ENCODE measurements around the gene MSL3.

MSL3 gene, protein sequence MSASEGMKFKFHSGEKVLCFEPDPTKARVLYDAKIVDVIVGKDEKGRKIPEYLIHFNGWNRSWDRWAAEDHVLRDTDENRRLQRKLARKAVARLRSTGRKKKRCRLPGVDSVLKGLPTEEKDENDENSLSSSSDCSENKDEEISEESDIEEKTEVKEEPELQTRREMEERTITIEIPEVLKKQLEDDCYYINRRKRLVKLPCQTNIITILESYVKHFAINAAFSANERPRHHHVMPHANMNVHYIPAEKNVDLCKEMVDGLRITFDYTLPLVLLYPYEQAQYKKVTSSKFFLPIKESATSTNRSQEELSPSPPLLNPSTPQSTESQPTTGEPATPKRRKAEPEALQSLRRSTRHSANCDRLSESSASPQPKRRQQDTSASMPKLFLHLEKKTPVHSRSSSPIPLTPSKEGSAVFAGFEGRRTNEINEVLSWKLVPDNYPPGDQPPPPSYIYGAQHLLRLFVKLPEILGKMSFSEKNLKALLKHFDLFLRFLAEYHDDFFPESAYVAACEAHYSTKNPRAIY

DNA sequence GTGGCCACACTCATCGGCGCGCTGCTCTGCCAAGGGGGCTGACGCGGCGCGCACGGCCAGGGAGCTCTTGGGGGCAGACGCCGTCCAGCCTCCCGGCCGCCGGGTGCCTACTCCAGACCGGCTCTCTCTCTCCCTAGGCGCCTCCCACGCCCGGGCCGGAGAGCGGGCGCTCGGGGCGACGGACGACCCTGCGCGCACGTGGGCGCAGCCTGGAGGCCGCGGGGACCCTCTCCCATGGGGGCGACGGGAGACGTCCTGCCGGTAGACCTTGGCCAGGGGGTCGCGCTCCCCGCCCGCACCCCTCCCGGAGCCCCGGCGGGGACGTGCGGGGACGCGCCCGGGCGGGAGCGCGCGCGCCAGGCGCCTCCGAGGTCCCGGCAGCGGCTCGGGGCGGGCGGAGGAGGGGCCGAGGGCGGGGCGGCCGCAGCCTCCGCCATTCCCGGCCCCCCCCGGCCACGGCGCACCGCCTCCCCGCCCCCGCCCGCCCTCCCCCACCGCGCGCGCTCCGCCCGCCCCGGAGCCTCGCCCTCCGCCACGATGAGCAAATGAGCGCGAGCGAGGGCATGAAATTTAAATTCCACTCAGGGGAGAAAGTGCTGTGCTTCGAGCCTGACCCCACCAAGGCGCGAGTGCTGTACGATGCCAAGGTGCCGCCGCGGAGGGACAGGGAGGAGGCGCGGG is at the start of gene MSL3:
MSL3 (plus strand) TSS at position 519 of the 681 bp plus-strand sequence; CDS start at position 546, 27 bp downstream.
- peak; percentile 30 for DNase-seq

DNA sequence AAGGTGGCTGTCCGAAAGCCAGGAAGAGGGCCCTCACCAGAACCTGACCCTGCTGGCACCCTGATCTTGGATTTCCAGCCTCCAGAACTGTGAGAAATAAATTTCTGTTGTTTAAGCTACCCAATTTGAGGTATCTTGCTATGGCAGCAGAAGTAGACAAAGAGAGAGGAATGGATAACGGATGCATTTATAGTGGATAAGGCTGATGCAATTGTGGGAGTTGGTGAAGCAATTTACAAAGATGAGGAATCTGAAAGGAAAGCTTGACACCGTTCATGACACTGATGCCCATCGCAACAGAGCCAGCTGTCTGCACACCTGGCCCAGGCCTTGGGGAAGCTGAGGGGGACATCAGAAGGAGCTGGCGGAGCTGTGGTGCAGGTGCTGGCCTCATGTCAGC is 35.7 kb upstream of the MSL3 start:
- no peak for DNase-seq

DNA sequence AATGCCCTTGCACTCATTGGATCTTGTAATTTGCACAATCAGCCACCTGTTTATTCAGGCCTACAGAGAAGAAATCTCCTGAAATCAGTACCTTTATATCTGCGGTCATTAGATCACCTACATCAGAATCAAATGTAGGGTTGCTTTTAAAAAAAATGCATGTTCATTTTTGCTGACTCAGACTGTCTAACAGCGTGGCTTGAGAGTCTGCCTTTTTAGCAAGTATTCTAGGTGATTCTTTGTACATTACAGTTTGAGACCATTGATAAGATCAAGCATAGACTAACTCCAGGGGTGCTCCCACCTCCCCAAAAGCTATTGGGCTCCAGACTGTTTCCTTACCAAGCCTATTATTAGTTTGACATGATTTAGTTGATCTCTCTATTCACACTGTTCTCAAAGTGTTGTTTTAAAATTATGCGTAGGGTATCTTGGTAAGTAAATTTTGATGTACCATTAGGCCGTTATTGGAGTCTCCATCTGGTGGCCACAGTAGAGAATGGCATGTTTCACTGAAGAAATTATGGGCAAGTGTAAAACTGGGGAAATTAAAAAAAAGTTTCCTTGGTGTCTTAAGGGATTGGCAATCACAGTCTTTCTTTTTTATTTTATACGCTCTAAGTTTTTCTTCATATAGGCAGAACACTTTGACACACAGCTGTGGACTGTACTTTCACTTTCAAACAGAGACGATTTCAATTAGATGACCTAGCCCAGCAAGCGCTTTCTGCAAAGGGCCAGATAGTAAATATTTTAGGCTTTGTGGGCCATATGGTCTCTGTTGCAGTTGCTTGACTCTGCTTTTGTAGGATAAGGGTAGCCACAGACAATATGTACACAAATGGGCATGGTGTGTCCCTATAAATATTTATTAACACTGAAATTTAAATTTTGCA is 33.7 kb upstream of the MSL3 start:
- DNase-seq, result no peak

DNA sequence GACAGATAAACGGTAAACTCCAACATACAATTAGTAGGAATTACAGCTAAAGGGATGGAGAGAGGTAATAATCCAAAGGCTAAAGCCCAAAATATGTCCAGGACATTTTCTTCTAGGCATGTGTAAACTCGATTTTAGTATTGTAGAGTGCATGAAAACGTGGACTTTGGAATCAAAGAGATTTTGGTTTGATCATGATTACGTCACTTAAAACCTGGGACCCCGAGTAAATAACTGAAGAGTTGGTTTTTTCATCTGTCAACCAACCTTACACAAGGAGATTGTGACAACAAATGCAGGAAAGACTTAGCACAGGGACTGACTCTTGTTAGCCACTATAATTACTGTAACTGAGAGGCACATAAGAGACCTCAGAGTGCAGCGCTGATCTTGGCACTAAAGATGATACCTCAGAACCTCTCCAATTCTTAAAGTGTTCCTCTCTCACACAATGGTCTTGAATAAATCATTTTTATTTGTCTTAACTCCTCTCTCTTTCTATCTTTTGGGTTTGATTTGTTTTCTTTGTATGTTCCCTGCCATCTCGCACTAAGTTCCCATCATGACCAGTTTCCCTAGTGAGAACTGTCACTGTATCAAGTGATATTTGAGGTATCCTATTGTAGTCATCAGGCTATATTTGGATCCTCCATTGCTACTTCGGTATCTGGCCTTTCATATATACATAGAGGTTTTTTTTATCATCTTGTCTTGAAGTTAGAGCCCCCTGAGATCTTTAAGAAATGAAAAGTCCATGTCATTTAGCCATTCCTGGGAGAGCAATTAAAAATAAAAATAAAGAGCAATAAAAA is 32.2 kb upstream of the MSL3 start:
- DNase-seq, result no peak

DNA sequence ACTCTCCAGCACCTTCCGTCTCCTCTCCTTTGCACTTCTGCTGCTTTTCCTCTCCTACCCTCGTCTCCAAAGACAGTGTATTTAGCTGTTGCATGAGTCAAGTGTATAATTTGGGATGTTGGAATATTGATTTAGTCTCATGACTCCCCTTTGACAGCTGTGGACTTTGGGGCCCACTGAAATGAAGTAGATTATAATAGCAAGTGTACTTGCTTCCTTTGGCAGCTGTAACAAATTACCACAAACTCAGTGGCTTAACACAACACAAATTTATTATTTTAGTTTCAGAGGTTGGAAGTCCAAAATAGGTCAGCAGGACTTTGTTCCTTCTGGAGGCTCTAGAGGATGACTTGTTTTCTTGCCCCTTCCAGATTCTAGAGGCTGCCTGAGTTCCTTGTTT is 29.5 kb upstream of the MSL3 start:
- no peak for DNase-seq

DNA sequence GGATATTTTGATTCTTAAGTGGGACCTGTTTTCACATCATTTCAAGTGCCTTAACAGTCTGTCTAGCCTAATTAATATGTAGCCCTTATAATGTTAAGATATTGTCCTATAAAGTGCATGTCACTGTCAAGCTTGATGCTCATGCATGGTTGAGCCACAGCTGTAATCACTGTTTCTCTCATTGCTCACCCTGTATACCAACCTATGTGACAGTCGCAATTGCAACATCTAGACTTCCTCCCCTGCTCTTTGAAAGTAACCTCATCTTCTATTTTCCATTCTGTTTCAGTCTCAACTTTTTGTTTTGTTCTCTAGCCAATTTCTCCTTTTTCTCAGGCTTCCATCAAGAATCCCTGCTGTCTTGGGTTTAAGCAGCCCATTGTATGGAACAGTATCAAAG is 24.4 kb upstream of the MSL3 start:
- no peak for DNase-seq

DNA sequence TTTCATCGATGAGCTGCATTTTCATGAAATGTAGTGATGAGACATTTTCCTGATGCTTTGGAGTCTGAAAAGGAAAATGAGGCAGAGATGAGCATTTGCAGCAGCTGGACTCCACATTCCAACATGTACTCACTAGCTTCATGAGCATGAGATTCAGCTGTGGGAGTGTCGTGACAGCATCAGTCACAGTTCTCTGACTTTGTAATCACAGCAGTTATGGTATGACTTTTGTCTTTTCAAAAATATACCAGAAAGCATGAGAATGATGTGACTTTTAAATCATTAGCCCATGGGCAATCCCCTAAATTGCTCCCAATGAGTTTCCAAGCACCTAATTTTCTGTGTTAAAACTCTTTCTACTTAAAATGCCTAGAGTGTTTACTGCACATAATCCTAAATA is 18.3 kb upstream of the MSL3 start:
- DNase-seq, result no peak

DNA sequence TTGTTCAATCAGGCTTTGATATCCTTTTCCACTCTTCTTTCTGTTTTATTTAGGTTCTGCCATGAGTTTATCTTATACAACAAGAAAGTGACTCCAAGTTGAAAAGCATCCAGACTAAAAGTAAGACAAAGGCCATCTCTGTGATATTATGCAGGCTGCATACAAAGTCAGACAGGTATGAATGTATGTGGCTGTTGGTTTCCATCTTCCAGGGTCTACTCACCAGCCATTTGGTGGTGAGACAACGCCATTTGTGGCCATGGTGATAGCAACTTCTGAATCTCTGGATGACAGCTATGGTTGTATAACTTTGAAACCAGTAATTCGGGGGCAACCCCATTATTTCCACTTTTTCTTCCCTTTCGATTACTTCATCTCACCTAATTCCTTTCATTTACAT is 17.2 kb upstream of the MSL3 start:
- DNase-seq, result no peak

DNA sequence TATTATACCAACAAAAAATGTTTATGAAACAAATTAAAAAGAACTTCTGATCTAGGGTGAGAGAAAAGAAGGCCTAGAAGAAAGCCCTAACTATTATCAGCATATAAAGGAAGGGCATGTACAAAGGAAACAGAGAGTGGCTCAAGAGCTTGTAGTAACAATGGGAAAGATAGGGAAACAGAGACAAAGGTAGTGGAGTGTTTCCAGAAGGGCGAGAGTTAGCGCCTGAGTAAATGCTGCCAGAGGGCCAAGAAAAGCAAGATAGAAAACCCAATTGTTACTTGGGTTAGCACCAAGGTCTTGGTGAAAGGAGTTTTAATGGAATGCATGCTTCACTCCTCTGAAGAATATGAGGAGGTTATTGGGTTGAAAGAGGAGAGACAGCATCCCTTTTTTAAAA is 16.5 kb upstream of the MSL3 start:
- no peak for DNase-seq

DNA sequence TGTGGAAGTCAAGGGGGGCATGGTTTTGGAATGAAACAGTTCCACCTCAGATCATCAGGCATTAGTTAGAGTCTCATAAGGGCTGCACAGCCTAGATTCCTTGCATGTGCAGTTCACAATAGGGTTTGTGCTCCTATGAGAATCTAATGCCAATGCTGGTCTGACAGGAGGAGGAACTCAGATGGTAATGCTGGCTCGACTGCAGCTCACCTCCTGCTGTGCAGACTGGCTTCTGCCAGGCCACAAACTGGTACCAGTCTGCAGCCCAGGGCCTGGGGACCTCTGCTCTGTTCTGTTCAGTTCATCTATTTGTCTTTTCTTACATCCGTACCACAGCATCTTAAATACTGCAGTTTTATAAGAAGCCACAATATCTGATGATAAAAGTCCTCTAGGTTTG is 12.2 kb upstream of the MSL3 start:
- DNase-seq, result no peak

DNA sequence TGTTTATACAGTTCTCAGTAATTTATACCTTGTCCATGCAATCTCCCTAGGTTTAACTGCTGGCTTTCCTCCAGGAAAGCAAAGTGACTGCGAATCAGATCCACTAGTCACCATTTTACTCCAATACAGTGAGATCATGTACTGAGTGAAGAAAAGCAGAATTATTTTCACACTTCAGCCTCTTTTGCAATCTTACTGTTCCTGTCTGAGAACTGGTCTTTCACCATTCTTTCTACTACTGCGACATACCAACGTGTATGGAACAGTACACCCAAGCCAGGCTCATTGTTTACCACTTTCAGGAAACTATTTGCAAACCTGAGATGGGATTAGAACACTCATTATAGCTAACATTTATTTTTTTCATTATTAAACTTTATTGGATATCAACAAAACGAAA is 8.0 kb upstream of the MSL3 start:
- no peak for DNase-seq

DNA sequence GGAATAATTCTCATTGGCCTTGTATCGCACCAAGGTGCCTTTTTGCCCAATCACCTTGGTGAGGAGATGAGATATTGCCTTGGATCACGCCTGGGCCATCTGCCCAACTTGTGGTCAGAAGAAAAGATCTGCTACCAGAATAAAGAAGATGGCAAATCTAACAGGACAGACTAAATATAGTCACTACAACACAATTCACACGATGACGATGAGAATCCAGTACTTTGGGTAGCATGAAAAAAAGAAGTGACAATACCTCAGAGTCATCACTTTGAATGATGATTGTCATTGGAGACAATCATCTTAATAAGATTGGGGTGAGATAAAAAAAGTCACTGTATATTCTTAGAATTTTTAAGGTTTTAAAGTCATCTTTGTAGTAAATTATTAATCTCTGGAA is 7.3 kb upstream of the MSL3 start:
- DNase-seq, result no peak

DNA sequence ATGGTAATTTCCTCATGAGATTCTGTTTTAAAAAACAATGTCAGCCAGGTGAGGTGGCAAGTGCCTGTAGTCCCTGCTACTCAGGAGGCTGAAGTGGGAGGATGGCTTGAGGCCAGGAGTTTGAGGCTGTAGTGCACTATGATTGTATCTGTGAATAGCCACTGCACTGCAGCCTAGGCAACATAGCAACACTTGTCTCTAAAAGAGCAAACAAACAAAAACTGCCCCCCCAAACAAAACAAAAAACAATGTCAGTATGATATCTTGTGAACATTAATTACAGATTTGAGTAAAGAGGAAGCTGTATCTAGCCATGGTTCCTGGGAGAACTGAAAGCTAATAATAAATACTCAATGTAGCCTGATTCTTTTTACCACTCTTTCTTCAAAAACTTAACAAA is 6.8 kb upstream of the MSL3 start:
- DNase-seq, result no peak

DNA sequence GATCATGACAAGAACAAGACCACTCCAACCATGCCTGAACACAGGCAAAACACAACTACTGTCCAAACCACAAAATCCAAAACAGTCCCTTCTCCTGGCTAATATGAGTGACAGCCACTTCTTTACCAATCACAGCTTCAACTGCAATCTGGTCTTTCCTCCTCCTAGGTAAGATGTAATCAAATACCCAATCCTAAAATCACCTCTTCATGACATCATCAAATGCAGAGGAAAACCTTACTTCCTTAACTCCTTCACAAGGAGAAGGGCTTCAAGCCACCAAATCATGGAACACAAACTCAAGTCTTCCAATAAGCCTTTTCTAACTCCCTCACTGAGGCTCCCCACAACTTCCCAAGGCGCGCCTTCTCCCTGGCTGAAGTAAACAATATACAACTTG is 4.4 kb upstream of the MSL3 start:
- DNase-seq, result no peak

DNA sequence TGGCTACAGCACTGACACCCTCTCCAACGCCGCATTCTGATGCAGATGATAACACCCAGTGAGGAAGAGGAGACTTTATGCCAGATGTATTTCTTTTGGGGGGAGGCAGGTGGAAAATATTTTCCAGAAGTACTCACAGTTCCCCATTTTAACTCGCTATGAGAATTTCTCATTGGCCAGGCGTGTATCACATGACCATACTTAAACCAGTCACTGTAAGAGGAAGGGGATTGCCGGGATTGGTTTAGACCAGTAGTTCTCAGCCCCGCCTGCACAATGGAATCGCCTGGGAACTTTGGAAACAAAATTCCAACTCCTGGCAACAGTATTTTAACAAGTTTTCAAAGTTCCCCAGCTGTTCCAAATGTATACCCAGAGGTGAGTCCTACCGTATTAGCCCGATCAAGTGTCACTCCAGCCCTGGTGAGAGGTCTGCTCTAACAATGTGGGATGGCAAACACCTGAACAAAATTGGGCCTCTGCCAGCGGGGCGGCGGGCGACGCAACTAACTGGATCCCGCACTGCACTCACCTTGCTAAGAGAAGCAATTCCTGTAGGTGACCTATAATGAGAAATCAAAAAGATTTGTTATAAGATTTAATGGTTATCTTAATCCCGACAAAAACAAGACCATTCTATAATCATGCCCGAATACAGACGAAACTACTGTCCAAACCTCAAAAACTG is 2.9 kb upstream of the MSL3 start:
- no peak for DNase-seq

DNA sequence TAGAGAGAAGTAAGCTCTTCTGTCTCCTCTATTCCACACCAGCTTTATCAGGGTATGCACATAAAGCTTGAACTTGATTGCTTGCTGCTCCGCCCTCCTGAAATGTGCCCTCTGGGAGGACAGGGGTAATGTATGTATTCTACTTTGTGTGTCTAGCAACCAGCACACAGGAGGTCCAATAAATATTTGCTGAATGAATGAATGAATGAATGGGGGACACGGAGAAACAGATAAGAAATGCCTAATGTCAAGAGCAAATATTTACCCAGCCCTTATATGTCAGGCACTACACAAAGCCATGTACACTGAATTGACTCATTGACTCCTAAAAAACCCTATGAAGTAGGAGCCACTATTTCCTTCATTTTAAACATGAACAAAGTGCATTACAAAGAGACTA is 2.3 kb upstream of the MSL3 start:
- no peak for DNase-seq

DNA sequence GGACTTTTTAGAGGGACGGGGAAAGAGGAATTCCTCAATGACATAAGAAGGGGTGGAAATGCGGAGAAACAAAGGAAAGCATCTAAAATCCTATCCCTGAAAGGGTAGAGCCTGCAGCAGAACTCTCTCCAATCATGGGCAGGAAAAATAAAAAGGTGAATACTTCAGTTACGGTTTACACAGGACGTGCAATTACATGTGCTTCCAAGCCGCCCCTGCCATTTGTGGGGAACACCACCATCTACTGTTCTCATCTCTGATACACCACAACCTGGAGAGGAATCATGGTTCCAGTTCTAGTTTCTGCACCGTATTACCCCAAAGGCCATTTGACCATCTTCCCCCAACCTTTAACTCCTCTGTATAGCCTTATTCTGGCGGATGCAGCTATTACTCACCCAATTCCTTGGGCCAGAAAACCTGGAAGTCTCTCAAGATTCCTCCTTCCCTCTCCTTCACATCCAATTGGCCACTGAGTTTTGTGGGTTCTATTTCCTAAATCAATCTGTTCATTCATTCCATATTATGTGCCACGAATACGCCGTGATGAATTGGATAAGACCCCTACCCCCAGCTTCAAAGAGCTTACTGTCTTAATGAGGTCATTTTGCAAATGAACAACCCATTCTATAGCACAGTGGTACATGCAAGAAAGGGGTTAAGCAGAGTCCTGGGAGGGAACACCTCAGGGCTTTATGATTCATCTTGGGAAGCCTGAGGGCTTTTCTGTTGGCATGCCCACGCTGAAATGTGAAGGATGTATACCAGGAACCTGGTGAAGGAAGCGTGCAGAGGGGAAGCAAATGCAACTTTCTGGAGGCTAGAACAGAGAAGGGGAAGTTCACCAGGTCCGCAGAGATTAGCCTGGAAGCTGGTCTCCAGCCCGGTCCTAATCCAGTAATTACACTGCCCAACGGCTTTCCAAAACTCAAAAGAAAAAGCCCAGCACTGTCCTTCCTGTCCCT is 1.4 kb upstream of the MSL3 start:
- no peak for DNase-seq

DNA sequence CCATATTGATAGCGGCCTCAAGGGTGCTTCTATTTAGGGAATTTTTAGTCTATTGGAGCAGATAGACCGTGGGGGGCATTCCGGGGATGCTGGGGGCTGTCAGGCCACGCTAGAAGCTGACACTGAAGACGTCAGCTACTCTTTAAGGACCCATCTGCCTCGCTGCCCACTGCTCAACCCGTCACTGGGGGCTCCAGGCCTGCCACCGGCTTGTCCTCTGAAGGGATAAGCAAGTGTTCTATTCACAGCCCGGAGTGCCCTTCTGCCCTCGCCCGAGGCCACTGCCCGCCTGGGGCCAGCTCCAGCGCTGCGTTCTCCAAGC is 679 bp upstream of the MSL3 start:
- DNase-seq, result no peak

DNA sequence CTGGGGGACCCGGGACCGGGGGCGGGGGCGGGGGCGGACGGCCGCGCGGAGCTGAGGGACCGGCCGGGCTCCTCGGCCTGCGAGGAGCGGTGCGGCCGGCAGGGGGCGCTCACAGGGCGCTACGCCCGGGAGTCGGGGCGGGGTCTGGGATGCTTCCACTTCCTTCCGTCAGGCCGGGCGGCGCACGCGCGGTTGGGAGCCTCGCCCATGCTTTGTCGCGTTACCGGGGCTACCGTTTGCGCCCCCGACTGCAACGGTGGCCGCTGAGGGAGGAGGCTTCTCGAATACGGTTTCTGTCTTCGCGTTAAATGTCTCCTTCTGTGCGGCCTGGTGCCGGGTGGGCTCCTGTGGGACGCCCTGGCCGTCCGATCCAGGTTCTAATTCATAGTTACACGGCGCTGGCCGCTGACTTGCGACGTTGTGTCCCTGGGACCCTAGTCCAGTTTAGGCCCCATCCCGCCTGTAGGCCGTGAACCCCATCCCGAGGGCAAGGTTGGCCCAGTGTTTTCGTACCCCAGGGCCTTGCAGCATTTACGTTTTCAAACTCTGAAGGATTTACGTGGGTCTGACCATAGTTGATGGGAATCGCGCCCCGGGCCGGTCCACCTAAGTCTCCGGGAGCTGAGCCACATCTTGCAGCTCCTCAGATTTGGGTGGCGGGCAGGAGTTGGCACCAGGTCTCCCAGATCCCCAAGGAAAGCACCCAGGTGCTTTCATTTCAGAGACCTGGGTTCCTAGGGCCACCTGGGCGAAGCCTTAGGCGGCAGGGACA is 549 bp downstream of the MSL3 start:
- peak; percentile 68 for DNase-seq

DNA sequence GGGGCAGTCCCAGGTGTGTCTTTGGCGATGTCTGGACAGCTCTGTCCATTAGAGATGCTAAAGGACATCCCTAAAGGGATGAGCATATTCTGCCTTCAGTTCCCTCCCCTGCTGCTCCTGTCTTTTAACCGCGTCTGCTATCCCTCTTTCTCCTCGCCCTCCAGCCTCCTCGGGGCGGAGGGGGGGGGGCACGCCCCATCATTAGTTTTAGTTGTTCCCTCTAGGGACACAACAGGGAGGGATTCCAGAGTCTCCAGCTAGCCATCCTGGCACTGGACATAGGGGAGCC is 1.1 kb downstream of the MSL3 start:
- no peak for DNase-seq

Measured in COR-L47 (cell line).